GM21390 (cell line): ENCODE data around the gene PIP4K2A.

ENCODE experiments used
- ATAC-seq: cut with Tn5 transposase; IDR thresholded peaks from one replicate; pipeline ENCODE4 v1.9.1; 2021; ENCODE audit not compliant: unreplicated experiment

The PIP4K2A gene

GRCh38 chr10:22643116-22643515 lies 71.3 kb downstream of the PIP4K2A start:
- ATAC-seq, result no peak

GRCh38 chr10:22641743-22642142 lies 72.6 kb downstream of the PIP4K2A start:
- no peak for ATAC-seq

- ATAC-seq, result no peak
Measured at GRCh38 chr10:22640359-22640758, 74.0 kb downstream of the PIP4K2A start.

- no peak for ATAC-seq
Measured at GRCh38 chr10:22638863-22639262, 75.5 kb downstream of the PIP4K2A start.

- ATAC-seq, result no peak
Measured at GRCh38 chr10:22637491-22637890, 76.9 kb downstream of the PIP4K2A start.

- ATAC-seq, result no peak
Measured at GRCh38 chr10:22635650-22636049, 78.7 kb downstream of the PIP4K2A start.

- ATAC-seq, result no peak
Measured at GRCh38 chr10:22634606-22635459, 79.5 kb downstream of the PIP4K2A start.

GRCh38 chr10:22634093-22634492 lies 80.3 kb downstream of the PIP4K2A start:
- no peak for ATAC-seq

GRCh38 chr10:22633528-22633927 lies 80.8 kb downstream of the PIP4K2A start:
- ATAC-seq, result no peak

- ATAC-seq, result no peak
Measured at GRCh38 chr10:22633106-22633505, 81.3 kb downstream of the PIP4K2A start.

GRCh38 chr10:22631646-22632278 lies 82.6 kb downstream of the PIP4K2A start:
- no peak for ATAC-seq

GRCh38 chr10:22631185-22631584 lies 83.2 kb downstream of the PIP4K2A start:
- ATAC-seq, result no peak

GRCh38 chr10:22630234-22631174 lies 83.9 kb downstream of the PIP4K2A start:
- ATAC-seq, result peak; percentile 85

GRCh38 chr10:22629852-22630233 lies 84.5 kb downstream of the PIP4K2A start:
- ATAC-seq, result peak; percentile 22

GRCh38 chr10:22629126-22629525 lies 85.3 kb downstream of the PIP4K2A start:
- ATAC-seq, result no peak

GRCh38 chr10:22628309-22628708 lies 86.1 kb downstream of the PIP4K2A start:
- no peak for ATAC-seq

GRCh38 chr10:22626784-22627183 lies 87.6 kb downstream of the PIP4K2A start:
- no peak for ATAC-seq

GRCh38 chr10:22625516-22626290 lies 88.7 kb downstream of the PIP4K2A start:
- no peak for ATAC-seq

- ATAC-seq, result no peak
Measured at GRCh38 chr10:22624287-22624738, 90.1 kb downstream of the PIP4K2A start.

- ATAC-seq, result no peak
Measured at GRCh38 chr10:22623633-22624253, 90.6 kb downstream of the PIP4K2A start.
